ENCODE measurements around the gene ZBTB38.

ZBTB38 gene

DNA sequence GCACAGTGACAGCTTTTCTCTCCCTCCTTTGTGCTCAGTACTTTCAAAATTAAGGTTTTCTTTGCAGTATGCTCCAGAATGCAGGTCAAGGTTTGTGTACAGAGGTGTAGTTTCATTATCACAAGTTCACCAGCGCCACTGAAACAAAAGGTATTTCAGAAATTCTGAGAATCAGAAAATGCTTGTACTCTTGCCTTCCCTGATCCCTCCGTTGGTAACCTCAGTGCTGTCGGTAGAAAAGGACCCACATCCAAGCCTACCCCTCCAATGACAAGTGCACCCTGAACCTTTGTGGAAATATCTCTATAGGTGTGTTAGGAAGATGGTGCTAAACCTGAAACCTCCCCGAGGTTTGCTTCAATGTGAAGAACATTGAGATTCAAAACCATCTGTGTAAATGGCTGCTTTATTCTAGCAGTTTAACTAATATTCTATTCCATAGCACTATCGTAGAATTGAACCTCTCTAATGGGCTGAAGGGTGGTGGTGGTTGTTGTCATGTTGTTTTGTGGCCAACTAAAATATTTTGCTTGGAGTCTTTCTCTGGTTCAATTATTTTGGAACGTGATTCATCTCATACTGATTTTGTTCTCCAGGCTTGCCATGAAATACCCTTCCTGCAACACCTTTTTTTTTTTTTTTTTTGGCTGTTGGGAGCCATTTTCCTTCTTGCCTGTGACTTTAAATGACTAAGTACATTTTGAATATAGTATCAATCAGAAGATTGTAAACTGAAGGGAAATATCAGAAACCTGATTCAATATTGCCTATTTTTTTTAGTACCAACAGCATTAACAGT lies 20.7 kb downstream of the ZBTB38 start:
- no peak for DNase-seq (ENCODE audit: low spot score)
- TF ChIP-seq, protein P1, sequence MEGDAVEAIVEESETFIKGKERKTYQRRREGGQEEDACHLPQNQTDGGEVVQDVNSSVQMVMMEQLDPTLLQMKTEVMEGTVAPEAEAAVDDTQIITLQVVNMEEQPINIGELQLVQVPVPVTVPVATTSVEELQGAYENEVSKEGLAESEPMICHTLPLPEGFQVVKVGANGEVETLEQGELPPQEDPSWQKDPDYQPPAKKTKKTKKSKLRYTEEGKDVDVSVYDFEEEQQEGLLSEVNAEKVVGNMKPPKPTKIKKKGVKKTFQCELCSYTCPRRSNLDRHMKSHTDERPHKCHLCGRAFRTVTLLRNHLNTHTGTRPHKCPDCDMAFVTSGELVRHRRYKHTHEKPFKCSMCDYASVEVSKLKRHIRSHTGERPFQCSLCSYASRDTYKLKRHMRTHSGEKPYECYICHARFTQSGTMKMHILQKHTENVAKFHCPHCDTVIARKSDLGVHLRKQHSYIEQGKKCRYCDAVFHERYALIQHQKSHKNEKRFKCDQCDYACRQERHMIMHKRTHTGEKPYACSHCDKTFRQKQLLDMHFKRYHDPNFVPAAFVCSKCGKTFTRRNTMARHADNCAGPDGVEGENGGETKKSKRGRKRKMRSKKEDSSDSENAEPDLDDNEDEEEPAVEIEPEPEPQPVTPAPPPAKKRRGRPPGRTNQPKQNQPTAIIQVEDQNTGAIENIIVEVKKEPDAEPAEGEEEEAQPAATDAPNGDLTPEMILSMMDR (IDR thresholded peaks at IDR 0.05; ENCODE audit: extremely low read depth, insufficient read depth, missing control alignments): no peak

DNA sequence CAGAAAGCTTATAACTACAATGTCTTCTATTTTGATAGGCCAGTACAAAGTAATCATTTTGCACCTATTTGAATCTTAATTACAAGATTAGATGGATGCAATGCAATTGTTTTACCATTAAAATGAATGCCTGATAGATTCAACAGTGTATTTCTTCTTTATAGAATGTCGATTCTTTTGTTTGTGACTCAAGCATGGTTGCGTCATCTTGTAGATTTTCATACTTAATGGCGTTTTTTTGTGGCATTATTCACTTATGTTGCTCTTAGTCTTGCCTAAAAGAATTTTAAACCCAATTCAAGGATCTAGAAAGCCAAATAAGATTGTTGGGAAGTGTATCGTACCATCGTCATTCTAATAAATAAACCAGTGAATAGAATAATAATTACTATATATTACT lies 21.4 kb downstream of the ZBTB38 start:
- in situ Hi-C loops (cut with MboI; ENCODE audit: low pct_unique_long_range_greater_than_20kb, low sequenced_read_pairs, unreplicated experiment): no loop called here
- TF ChIP-seq, protein P1 (IDR thresholded peaks at IDR 0.05; ENCODE audit: extremely low read depth, insufficient read depth, missing control alignments): no peak
- DNase-seq (ENCODE audit: low spot score): no peak

More for the DNA sequence above, 20.7 kb downstream of the ZBTB38 start:
- in situ Hi-C loops (cut with MboI; ENCODE audit: low pct_unique_long_range_greater_than_20kb, low sequenced_read_pairs, unreplicated experiment): no loop called here

DNA sequence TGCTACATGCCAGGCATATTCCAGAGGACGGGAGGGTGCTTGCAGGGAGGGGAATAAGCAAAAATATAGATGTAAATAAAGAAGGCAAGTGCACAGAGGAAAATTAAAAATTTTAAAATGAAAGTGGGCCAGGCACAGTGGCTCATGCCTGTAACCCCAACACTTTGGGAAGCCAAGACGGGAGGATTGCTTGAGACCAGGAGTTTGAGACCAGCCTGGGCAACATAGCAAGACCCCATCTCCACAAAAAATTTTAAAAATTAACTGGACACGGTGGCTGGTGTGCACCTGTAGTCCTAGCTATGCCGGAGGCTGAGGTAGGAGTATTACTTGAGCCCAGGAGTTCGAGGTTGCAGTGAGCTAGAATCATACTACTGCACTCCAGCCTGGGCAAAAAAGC lies 22.4 kb downstream of the ZBTB38 start:
- DNase-seq (ENCODE audit: low spot score): no peak
- in situ Hi-C loops (cut with MboI; ENCODE audit: low pct_unique_long_range_greater_than_20kb, low sequenced_read_pairs, unreplicated experiment): no loop called here
- TF ChIP-seq, protein P1 (IDR thresholded peaks at IDR 0.05; ENCODE audit: extremely low read depth, insufficient read depth, missing control alignments): no peak

DNA sequence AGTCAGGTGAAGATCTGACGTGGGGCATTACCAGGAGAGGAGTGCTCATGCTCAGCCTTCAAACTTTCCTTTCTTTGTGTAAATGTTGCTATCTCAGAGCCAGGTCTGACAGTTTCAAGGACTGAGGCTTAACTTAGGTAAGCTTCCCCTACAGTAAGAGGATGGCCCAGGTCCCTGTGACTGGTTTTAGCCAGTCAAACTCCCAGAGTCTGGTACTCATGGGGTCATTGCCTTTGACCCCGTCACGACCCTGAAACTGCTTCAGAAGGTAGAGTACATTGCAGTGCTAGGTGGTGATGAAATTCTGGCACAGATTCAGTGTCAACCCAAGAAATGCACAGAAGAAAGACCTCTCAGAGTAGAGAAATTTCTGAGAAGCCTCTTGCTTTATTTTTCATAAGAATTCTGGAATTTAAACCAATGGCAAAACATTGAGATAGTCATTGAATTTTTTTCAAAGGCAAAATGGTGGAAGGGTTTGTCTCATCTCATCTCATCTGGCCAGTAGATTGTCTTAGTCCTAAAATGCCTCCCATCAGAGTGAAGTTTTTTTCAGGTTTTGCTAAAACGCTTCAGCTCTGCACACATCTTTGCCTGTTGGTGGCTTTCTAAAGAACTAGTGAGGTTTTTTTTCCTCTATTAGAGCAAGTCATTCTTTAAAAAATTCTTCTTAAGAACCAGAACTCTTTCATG lies 23.1 kb downstream of the ZBTB38 start:
- DNase-seq (ENCODE audit: low spot score): no peak
- in situ Hi-C loops (cut with MboI; ENCODE audit: low pct_unique_long_range_greater_than_20kb, low sequenced_read_pairs, unreplicated experiment): no loop called here
- TF ChIP-seq, protein P1 (IDR thresholded peaks at IDR 0.05; ENCODE audit: extremely low read depth, insufficient read depth, missing control alignments): no peak

DNA sequence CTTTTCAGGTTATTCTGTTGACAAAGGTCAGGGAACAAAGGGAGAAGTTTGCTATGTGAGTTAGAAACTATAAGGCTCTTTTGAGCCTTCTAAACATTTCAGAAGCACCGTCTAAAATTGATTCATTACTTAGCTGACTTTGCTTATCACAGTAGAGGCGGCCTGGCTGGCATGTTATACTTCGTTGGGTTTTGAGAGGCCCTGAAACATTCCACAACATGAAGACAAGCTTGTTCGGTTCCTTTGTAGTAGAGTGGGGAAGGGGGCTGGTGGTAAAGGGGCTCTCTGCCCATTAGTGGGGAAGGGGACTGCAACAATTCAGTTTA lies 23.6 kb downstream of the ZBTB38 start:
- in situ Hi-C loops (cut with MboI; ENCODE audit: low pct_unique_long_range_greater_than_20kb, low sequenced_read_pairs, unreplicated experiment): no loop called here
- TF ChIP-seq, protein P1 (IDR thresholded peaks at IDR 0.05; ENCODE audit: extremely low read depth, insufficient read depth, missing control alignments): no peak
- no peak for DNase-seq (ENCODE audit: low spot score)

DNA sequence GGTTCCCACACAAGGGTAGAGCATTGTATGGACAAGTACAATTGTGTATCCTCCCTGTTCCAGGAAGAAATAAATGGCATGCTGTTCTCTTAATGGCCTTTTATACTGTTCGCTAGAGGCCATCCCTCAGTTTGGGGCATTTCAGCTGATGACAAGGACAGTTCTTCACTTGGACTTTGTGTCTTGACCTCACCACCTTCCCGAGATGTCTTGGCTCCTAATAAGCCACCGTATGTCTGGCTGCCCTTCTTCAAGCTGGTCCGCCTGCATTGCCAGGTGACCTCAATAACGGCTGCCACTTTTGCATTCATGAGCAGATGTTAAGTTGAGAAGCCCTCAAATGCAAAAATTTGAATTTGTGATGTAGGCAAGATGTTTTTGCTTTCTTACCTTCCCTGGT lies 24.1 kb downstream of the ZBTB38 start:
- in situ Hi-C loops (cut with MboI; ENCODE audit: low pct_unique_long_range_greater_than_20kb, low sequenced_read_pairs, unreplicated experiment): no loop called here
- TF ChIP-seq, protein P1 (IDR thresholded peaks at IDR 0.05; ENCODE audit: extremely low read depth, insufficient read depth, missing control alignments): no peak
- no peak for DNase-seq (ENCODE audit: low spot score)
